ENCODE data around the gene TBX6.

The TBX6 gene

DNA sequence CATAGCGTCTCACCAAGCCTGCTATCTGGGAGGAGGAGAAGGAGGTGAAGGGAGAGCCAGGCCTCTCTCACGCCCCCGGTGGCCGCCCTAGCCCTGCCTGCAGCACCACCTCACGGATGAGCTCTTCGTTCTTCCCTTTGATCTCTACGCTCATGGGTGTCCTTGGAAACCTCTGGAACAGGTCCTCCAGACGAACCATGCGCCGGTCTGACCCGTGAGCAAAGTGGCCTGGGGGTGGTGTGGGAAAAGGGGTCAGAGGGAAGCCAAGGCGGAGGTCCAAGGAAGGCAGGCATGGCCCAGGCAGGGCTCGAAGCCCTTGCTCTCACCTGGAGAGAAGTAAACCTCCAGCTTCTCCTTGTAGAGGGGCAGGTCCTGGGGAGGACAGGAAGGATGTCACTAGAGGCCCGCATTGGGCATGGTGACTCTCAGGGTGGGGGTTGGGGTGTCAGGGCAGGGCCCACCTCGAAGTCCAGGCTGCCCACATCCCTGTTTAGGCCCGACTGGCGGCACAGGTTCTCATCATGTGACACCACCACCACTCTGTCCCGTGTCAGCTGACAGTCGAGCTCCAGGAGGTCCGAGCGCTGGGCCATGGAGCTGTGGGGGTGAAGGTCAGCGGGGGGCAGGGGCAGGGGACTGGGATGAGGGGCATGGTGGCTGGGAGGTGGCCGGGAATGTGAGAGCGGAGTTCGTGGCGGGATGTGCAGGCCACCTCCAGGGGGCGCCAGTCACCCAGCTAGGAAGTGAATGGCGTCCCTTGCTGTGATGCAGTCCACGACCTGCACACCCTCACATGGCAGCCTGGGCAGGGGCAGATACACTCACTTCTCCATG, 20.7 kb upstream of the TBX6 start:
- TF ChIP-seq, protein P1, sequence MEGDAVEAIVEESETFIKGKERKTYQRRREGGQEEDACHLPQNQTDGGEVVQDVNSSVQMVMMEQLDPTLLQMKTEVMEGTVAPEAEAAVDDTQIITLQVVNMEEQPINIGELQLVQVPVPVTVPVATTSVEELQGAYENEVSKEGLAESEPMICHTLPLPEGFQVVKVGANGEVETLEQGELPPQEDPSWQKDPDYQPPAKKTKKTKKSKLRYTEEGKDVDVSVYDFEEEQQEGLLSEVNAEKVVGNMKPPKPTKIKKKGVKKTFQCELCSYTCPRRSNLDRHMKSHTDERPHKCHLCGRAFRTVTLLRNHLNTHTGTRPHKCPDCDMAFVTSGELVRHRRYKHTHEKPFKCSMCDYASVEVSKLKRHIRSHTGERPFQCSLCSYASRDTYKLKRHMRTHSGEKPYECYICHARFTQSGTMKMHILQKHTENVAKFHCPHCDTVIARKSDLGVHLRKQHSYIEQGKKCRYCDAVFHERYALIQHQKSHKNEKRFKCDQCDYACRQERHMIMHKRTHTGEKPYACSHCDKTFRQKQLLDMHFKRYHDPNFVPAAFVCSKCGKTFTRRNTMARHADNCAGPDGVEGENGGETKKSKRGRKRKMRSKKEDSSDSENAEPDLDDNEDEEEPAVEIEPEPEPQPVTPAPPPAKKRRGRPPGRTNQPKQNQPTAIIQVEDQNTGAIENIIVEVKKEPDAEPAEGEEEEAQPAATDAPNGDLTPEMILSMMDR (IDR thresholded peaks at IDR 0.05; ENCODE audit: extremely low read depth, missing control alignments) = peak; percentile 62
- DNase-seq (ENCODE audit: low spot score) = peak; percentile 81

DNA sequence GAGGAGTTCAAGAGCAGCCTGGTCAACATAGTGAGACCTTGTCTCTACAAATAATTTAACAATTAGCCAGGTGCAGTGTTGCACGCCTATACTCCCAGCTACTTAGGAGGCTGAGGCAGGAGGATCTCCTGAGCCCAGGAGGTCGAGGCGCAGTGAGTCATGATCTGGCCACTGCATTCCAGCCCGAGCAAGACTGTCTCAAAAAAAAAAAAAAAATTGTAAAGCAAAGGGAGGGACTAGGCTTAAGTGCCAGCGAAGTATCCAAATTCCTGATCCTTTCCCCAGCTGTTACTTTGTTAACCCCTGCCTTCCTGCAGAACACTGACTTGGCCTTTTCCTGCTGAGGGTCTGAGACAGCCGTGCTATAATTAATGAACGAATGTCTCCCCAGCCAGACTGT, 18.9 kb upstream of the TBX6 start:
- no peak for DNase-seq (ENCODE audit: low spot score)
- TF ChIP-seq, protein P1 (IDR thresholded peaks at IDR 0.05; ENCODE audit: extremely low read depth, missing control alignments) = no peak

DNA sequence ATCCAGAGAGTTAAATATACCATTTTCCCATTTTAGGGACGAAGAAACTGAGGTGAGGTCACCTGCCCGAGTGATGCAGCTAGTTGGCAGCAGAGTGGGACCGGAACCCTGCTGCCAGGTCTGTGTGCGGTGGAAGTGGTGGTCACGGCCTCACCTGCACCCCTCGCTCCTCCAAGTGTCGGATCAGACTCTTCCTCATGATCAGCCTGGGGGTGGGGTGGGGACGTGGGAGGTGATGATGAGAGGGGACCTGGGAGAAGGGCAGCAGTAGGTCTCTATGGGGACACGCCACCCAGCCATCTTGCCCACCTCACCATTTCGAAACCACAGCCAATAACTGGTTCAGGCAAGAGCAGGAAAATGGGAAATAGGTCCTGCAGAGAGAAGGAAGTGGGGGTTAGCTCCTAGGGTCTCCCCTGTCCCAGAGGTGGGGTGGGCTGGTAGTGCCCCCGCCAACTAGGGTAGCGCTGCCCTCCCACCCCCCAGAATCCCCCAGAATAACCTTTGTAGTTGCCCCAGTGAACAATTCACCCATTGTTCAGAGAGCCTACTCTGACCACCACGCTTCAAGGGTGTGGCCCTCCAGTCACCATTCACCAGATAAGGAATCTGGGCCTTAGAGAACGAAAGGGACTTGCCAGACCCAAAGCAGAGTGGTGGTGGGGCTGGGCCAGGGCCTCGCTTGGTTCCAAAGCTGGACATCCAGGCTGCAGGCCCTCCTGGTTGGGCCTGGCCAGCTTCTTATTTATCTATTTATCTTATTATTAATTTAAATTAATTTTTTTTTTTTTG, 16.5 kb upstream of the TBX6 start:
- DNase-seq (ENCODE audit: low spot score) = no peak
- TF ChIP-seq, protein P1 (IDR thresholded peaks at IDR 0.05; ENCODE audit: extremely low read depth, missing control alignments) = no peak

DNA sequence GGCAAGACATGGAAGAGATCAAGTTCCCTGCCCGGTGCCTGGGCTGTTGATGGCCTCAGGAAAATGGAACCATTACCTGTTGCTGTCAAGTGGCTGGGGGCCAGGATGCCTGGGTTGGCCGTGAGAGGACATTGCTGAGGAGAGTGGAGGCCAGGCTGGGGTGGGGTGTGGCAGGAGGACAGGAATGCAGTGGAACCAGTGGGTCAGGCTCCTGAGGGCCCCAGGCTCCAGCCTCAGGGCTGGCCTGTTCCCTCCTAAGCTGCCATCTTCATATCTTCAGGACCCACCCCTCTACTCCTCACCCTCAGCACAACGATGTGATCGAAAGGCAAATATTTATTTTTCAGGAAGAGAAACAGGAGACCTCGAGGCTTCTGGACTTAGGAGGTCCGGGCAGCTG, 12.8 kb upstream of the TBX6 start:
- TF ChIP-seq, protein P1 (IDR thresholded peaks at IDR 0.05; ENCODE audit: extremely low read depth, missing control alignments) = no peak
- DNase-seq (ENCODE audit: low spot score) = no peak

DNA sequence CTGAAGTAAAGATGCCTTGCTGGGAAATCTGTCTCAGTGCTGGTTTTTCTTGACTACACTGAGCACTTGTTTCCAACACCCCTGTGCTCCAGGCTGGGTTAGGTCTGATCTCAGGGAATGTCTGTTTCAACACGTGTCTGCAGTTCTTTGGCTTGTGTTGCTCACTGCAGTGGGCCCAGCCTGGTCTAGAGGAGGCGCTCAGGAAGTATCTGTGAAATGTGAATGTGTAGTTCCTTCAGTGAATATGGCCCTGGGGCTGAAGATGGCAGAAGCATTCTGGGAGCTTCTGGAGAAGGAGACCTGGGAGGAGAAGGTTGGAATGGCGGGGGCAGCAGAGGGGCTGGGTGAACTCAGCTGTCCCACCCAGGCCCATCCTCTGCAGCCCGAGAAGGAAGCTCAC, 12.4 kb upstream of the TBX6 start:
- TF ChIP-seq, protein P1 (IDR thresholded peaks at IDR 0.05; ENCODE audit: extremely low read depth, missing control alignments) = no peak
- no peak for DNase-seq (ENCODE audit: low spot score)

DNA sequence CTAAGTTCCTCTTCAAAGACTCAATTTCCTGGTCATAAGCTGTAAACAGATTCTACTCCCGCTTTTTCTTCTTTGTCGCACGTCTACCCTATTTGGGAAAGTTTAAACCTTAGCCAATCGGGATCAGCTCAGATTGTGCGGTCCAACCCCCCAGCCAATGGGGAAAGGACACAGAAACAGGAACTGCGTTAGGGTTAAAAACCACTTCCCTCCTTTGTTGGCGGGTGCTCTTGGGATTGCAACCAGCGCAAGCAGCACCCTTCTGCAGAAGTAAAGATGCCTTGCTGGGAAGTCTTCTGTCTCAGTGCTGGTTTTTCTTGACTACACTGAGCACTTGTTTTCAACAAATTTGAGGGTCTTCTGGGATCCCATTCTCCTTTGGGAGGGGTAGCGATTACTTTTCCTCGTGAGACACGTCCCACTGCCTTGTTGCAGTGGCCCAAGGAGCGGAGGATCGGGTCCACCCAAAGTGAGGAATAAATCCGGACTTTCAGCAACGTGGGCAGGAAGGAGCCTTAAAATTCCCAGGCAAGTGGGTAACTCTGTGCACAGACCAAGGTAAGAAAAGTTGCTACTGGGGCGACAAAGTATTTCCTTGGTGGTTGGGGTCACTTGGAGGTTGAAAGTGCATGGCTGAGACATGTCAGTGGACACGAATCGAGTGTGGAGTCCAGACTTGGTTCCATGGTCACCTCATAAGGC, 5.3 kb upstream of the TBX6 start:
- DNase-seq (ENCODE audit: low spot score) = no peak
- TF ChIP-seq, protein P1 (IDR thresholded peaks at IDR 0.05; ENCODE audit: extremely low read depth, missing control alignments) = no peak

Measured in GM20000 (cell line).